ENCODE results near the gene PLXNC1. TPM values are rescaled to one million over a fixed set of nuclear protein-coding genes. Genes with fewer than 3 reads are reported as not detected.

PLXNC1 gene
- total RNA-seq, 1 experiment from 2014 or later = 1.3 TPM

DNA sequence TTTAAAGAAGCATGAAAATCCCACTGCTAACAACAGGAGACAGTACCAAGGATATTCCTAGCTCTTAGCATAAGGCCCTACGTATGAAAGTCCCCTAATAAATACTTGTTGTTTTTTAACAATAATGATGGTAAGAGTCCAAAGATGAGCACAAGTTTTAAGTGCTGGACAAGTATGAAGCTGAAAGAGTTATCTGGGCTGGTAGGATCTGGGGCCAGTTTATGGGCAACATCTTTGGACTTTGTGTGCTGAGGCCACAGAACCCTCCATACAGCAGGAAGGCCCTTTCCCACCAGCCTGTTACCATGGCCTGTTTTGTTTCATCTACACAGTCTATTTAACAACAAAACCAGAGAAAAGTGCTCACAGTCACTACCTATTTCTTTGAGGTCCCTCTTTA is 12.5 kb upstream of the PLXNC1 start:
- Mint-ChIP-seq H3K27ac (ENCODE audit: unreplicated experiment) (no peak overlapping the region), H3K9me3 (ENCODE audit: low read depth, unreplicated experiment) (no peaks in the 10 kb centered on the region), H3K4me3 (ENCODE audit: low read depth, unreplicated experiment) (no peak overlapping the region), H3K36me3 (ENCODE audit: insufficient read depth, unreplicated experiment) (no peaks in the 10 kb centered on the region), H3K27me3 (ENCODE audit: unreplicated experiment) (peaks cover 69% of the 10 kb centered on the region), H3K4me1 (ENCODE audit: low read depth, unreplicated experiment) (no peaks in the 10 kb centered on the region)
- TF ChIP-seq, protein P1, sequence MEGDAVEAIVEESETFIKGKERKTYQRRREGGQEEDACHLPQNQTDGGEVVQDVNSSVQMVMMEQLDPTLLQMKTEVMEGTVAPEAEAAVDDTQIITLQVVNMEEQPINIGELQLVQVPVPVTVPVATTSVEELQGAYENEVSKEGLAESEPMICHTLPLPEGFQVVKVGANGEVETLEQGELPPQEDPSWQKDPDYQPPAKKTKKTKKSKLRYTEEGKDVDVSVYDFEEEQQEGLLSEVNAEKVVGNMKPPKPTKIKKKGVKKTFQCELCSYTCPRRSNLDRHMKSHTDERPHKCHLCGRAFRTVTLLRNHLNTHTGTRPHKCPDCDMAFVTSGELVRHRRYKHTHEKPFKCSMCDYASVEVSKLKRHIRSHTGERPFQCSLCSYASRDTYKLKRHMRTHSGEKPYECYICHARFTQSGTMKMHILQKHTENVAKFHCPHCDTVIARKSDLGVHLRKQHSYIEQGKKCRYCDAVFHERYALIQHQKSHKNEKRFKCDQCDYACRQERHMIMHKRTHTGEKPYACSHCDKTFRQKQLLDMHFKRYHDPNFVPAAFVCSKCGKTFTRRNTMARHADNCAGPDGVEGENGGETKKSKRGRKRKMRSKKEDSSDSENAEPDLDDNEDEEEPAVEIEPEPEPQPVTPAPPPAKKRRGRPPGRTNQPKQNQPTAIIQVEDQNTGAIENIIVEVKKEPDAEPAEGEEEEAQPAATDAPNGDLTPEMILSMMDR (IDR thresholded peaks at IDR 0.05; ENCODE audit: unreplicated experiment) = no peak
- intact Hi-C loops (cut with micrococcal nuclease; ENCODE audit: unreplicated experiment) = no loop called here
- CTCF ChIA-PET = interaction anchor here (0.7 kb wide), 1 partner anchor 24 kb away, joined by 3 read pairs; no protein-coding TSS in a partner anchor
- no TSS peak for BruUV-seq (replicated peaks)
- DNase-seq = no peak

DNA sequence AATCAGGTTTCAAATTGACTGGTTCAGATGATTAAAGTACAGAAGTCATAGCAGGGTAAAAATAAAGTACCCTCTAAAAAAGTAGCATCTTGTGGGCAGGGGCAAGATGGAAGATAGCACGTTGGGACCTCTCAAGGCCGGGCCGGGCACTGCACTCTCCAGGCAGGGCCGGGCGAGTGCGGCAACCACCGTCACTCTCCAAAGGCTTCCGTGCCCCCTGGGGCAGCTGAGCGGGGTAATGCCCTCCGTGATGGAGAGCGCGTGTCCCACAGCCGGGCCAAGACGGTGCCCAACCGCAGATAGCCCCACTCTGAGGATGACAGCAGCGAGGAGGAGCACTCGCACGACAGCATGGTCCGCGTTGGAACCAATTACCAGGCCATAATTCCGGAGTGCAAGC is 8.6 kb upstream of the PLXNC1 start:
- Mint-ChIP-seq H3K27me3 (ENCODE audit: unreplicated experiment) (peaks cover 78% of the 10 kb centered on the region), H3K36me3 (ENCODE audit: insufficient read depth, unreplicated experiment) (no peaks in the 10 kb centered on the region), H3K4me3 (ENCODE audit: low read depth, unreplicated experiment) (no peak overlapping the region), H3K9me3 (ENCODE audit: low read depth, unreplicated experiment) (no peaks in the 10 kb centered on the region), H3K4me1 (ENCODE audit: low read depth, unreplicated experiment) (no peaks in the 10 kb centered on the region), H3K27ac (ENCODE audit: unreplicated experiment) (no peak overlapping the region)
- TF ChIP-seq, protein P1 (IDR thresholded peaks at IDR 0.05; ENCODE audit: unreplicated experiment) = no peak
- CTCF ChIA-PET = no interaction called here
- no TSS peak for BruUV-seq (replicated peaks)
- DNase-seq = no peak
- intact Hi-C loops (cut with micrococcal nuclease; ENCODE audit: unreplicated experiment) = loop anchor here (10.0 kb wide), 2 partner anchors 625 to 1195 kb away; no protein-coding TSS in a partner anchor

DNA sequence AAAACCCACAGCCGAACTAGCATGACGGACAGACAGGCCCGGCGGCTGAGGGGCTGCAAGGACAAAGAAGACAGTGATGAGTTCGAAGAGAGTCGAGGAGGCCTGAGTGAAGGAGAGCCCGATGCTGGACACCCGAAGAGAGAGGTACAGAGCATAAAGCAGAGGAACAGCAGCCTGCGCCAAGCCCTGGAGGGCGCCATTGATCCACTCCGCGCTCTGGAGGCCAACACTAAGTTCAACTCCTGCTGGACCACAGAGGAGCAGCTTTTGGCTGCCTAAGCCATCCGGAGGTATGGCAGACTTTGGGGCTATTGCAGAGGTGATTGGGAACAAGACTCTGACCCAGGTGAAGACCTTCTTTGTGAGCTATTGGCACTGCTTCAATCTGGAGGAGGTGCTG is 7.8 kb upstream of the PLXNC1 start:
- no TSS peak for BruUV-seq (replicated peaks)
- intact Hi-C loops (cut with micrococcal nuclease; ENCODE audit: unreplicated experiment) = loop anchor here (10.0 kb wide), 2 partner anchors 624 to 1194 kb away; no protein-coding TSS in a partner anchor
- CTCF ChIA-PET = no interaction called here
- Mint-ChIP-seq H3K36me3 (ENCODE audit: insufficient read depth, unreplicated experiment) (no peaks in the 10 kb centered on the region), H3K4me3 (ENCODE audit: low read depth, unreplicated experiment) (no peak overlapping the region), H3K27ac (ENCODE audit: unreplicated experiment) (no peak overlapping the region), H3K27me3 (ENCODE audit: unreplicated experiment) (peaks cover 80% of the 10 kb centered on the region), H3K4me1 (ENCODE audit: low read depth, unreplicated experiment) (no peaks in the 10 kb centered on the region), H3K9me3 (ENCODE audit: low read depth, unreplicated experiment) (no peaks in the 10 kb centered on the region)
- no peak for DNase-seq
- TF ChIP-seq, protein P1 (IDR thresholded peaks at IDR 0.05; ENCODE audit: unreplicated experiment) = no peak

DNA sequence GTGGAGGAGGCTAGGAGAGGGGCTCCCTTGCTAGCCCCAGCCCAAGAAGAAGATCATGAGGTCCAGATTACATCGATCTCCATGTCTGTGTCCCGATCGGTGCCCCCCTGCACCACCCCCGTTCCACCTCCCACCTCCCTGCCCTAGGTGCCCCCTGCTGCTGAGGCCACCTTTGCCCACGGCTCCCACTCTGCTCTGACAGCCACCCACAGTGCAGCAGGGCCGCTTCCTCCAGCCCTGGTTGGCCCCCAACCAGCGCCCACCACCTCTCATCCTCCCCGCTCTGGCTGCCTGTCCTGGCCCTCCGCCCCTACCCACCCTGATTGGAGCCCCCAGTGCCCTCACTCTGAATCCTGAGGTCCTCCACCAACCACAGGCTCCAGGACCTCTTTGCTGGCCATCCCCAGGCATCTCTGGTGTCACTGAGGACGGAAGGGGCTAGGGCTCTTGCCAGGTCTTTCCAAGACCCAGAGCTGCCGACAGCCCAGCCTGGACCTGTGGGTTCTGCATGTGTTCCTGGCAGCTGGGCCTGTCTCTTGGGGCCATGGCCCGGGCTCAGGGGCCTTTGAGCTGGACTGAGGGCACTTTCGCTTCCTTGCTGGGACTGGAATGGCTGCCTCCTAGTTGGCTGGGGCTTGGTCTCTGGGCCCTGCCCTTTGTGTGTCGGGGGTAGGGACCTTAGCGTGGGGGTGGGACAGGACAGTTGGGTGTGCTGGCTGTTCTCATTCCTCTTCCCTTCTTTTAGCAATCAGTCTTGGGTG is 7.2 kb upstream of the PLXNC1 start:
- no peaks in the 10 kb centered on the region for H3K4me1 Mint-ChIP-seq (ENCODE audit: low read depth, unreplicated experiment)
- H3K27me3 Mint-ChIP-seq (ENCODE audit: unreplicated experiment) = peaks cover 80% of the 10 kb centered on the region
- TF ChIP-seq, protein P1 (IDR thresholded peaks at IDR 0.05; ENCODE audit: unreplicated experiment) = no peak
- no peak overlapping the region for H3K27ac Mint-ChIP-seq (ENCODE audit: unreplicated experiment)
- no peak for DNase-seq
- intact Hi-C loops (cut with micrococcal nuclease; ENCODE audit: unreplicated experiment) = loop anchor here (10.0 kb wide), 2 partner anchors 624 to 1194 kb away; no protein-coding TSS in a partner anchor
- H3K9me3 Mint-ChIP-seq (ENCODE audit: low read depth, unreplicated experiment) = no peaks in the 10 kb centered on the region
- no peak overlapping the region for H3K4me3 Mint-ChIP-seq (ENCODE audit: low read depth, unreplicated experiment)
- BruUV-seq (replicated peaks) = no TSS peak
- no peaks in the 10 kb centered on the region for H3K36me3 Mint-ChIP-seq (ENCODE audit: insufficient read depth, unreplicated experiment)
- CTCF ChIA-PET = no interaction called here

Measured in Calu3 (cell line).